Coronary artery (tissue), 2 donors: ENCODE measurements around the gene FZR1.

Experiments used
- DNase-seq: peaks from one replicate; pipeline ENCODE4 v3.0.0-alpha.2; 2017; ENCODE audit warnings: low spot score
- H3K27ac ChIP-seq, 2 donors: fragments of 200-600 bp; sonication (generic); one replicate each; pipeline ENCODE4 v1.5.1; 2016 to 2019
- H3K4me3 ChIP-seq: fragments of 200-600 bp; sonication (generic); 2 replicates; pipeline ENCODE4 v1.5.1; 2016; ENCODE audit warnings: mild to moderate bottlenecking, moderate library complexity
- CTCF ChIP-seq: fragments of 200-600 bp; sonication (generic); IDR thresholded peaks from one replicate; pipeline ENCODE4 v1.5.1; 2019; ENCODE audit warnings: antibody characterized with exemption

The FZR1 gene

GRCh38 chr19:3517638-3518037, 11.5 kb downstream of the FZR1 start:
- H3K27ac ChIP-seq: no peak overlapping the region
- no peak overlapping the region for H3K4me3 ChIP-seq
- DNase-seq: no peak
- TF ChIP-seq CTCF: no peak

DNA sequence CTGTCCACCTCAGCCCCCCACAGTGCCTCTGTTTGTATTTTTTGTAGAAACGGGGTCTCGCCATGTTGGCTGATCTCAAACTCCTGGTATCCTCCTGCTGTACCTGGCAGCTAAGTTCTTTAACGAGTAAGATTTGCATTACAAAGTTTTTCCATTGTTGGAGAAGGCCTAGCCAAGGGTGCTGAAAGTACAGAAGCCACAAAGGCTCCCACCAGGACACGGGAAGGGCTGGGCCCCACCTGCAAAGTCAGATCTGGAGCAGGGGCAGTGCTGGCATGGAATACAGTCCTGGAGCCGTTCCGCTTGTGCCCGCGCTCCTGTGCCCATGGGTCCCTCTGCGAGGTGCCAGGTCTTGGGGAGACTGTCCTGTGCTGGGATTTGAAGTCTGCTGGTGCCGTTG, 12.1 kb downstream of the FZR1 start:
- DNase-seq: no peak
- TF ChIP-seq CTCF: no peak
- Histone ChIP-seq H3K27ac (no peak overlapping the region), H3K4me3 (no peak overlapping the region)

DNA sequence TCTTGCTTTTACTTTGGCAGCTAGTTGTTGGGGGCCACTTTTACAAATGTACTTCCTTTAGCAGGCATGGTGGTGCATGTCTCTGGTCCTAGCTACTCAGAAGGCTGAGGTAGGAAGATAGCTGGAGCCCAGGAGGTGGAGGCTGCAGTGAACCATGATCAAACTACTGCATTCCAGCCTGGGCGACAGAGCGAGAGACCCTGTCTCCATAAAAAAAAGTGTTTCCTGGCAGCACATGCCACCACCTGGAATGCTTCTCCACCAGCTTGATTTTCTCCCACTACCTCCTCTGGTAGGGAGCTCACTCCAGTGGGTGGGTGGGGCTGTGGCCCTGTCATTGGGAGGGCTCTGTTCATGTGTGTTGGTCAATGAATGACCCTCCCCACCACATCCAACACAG, 12.5 kb downstream of the FZR1 start:
- DNase-seq: no peak
- H3K4me3 ChIP-seq: no peak overlapping the region
- TF ChIP-seq CTCF: no peak
- no peak overlapping the region for H3K27ac ChIP-seq

DNA sequence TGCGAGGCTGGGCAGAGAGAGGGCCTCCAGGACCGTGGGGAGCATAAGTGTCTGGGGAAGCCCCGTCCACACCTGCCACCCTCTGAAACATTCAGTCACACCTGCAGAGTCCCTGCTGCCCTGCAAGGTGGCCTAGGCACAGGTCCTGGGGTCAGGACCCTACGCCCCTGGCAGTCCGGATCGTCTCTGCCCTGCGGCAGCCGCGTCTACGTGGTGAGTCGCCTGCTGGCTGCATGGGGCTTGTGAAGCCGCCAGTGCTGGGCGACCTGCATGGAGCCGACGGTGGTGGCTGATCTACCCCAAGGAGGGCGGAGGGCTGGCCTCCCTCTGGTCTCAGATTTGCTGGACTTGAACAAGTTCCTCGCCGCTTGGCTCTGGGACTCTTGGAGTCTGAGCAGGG, 13.0 kb downstream of the FZR1 start:
- no peak for TF ChIP-seq CTCF
- Histone ChIP-seq H3K27ac (no peak overlapping the region), H3K4me3 (no peak overlapping the region)
- DNase-seq: no peak

- no peak for DNase-seq
- TF ChIP-seq CTCF: no peak
- H3K4me3 ChIP-seq: no peak overlapping the region
- H3K27ac ChIP-seq: no peak overlapping the region
Measured at GRCh38 chr19:3520166-3521103, 14.3 kb downstream of the FZR1 start.

DNA sequence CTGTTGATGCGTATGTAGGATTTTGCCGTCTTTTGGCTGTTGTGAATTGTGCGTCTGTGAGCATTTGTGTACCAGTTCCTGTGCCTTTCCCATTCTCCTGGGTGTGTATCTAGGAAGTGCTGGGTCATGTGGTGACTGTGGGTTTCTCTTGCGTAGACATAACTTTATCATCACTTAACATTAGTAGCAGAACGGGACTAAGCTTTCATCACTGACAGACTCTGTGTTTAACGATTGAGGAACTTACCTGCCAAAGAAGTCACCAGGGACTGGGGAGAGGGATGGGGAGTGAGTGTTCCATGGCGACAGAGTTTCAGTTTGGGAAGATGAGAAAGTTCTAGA, 15.0 kb downstream of the FZR1 start:
- Histone ChIP-seq H3K4me3 (no peak overlapping the region), H3K27ac (no peak overlapping the region)
- no peak for TF ChIP-seq CTCF
- DNase-seq: no peak
